Caco-2 (cell line): ENCODE measurements around the gene IRF9. TPM values are rescaled to one million over a fixed set of nuclear protein-coding genes. Genes with fewer than 3 reads are reported as not detected.

Experiments used
- BruUV-seq: library from RNA; stranded (reverse); fragments of 400-500 nt; replicated peaks from 2 replicates; lab custom pipeline; 2021; lab: Mats Ljungman, UMichigan
- CTCF ChIA-PET: fragments of 300-600 bp; sonication (Branson Sonifier 250); formaldehyde crosslinking; loops from one replicate; lab custom pipeline; 2022; ENCODE audit warnings: antibody characterized with exemption; lab: Charles Lee
- POLR2A ChIA-PET: fragments of 300-600 bp; sonication (Branson Sonifier 250); formaldehyde crosslinking; loops from one replicate; lab custom pipeline; 2022; ENCODE audit warnings: antibody characterized with exemption; lab: Charles Lee
- DNase-seq, 2 experiments: peaks; one replicate each; pipeline versions ENCODE4 v3.0.0 to v3.0.0-alpha.2; 2020 to 2022
- H3K27me3 ChIP-seq: replicated peaks from 2 replicates; pipeline ENCODE4 v1.6.0; 2011; ENCODE audit warnings: low read length; ENCODE audit not compliant: control insufficient read depth, insufficient read depth
- H3K36me3 ChIP-seq: 2 replicates; pipeline ENCODE4 v1.5.1; 2011; ENCODE audit warnings: low read length; ENCODE audit not compliant: control insufficient read depth, insufficient read depth
- H3K4me1 ChIP-seq: fragments of 250-450 bp; sonication (Bioruptor Pico); 2 replicates; pipeline ENCODE4 v1.5.1; 2020; ENCODE audit warnings: mild to moderate bottlenecking
- H3K4me3 ChIP-seq: 2 replicates; pipeline ENCODE4 v1.5.1; 2011; ENCODE audit warnings: low read depth, mild to moderate bottlenecking, control low read depth, low read length
- H3K9me3 ChIP-seq: fragments of 250-450 bp; sonication (Bioruptor Pico); 2 replicates; pipeline ENCODE4 v1.5.1; 2020; ENCODE audit warnings: mild to moderate bottlenecking, moderate library complexity
- H3K27ac Mint-ChIP-seq: one replicate; pipeline ENCODE4 v1.8.0; 2022; ENCODE audit warnings: mixed read lengths; ENCODE audit not compliant: unreplicated experiment
- H3K27me3 Mint-ChIP-seq: one replicate; pipeline ENCODE4 v1.8.0; 2022; ENCODE audit warnings: mixed read lengths; ENCODE audit not compliant: insufficient read depth, unreplicated experiment
- H3K36me3 Mint-ChIP-seq: one replicate; pipeline ENCODE4 v1.8.0; 2022; ENCODE audit warnings: mild to moderate bottlenecking, mixed read lengths; ENCODE audit not compliant: insufficient read depth, unreplicated experiment
- H3K4me1 Mint-ChIP-seq: one replicate; pipeline ENCODE4 v1.8.0; 2022; ENCODE audit warnings: low read depth, mixed read lengths; ENCODE audit not compliant: unreplicated experiment
- H3K4me3 Mint-ChIP-seq: one replicate; pipeline ENCODE4 v1.8.0; 2022; ENCODE audit warnings: mild to moderate bottlenecking, moderate library complexity, mixed read lengths; ENCODE audit not compliant: unreplicated experiment
- H3K9me3 Mint-ChIP-seq: one replicate; pipeline ENCODE4 v1.8.0; 2022; ENCODE audit warnings: mixed read lengths; ENCODE audit not compliant: unreplicated experiment
- intact Hi-C: fragments of 100-400 bp; cut with micrococcal nuclease; formaldehyde crosslinking; loops from one replicate; pipeline ENCODE4 v1.10.0; 2022; ENCODE audit not compliant: unreplicated experiment
- total RNA-seq: library from RNA; stranded (reverse); gene quantifications from 2 replicates; pipeline ENCODE4 v1.2.3, GENCODE V29; 2022
- TF ChIP-seq, protein P1 (sequence below), 2 experiments: fragments of 200-600 bp in 1 of 2; IDR thresholded peaks; 1 replicate in 1 of 2; 2 replicates in 1 of 2; pipeline versions ENCODE4 v1.5.1 to v1.8.0; 2011 to 2022; ENCODE audit warnings: antibody characterized with exemption in 1 of 2, control low read depth in 1 of 2, inconsistent platforms in 1 of 2, low read depth in 1 of 2, low read length in 1 of 2, mild to moderate bottlenecking in 1 of 2, moderate library complexity in 1 of 2; ENCODE audit not compliant: insufficient read depth in 1 of 2, severe bottlenecking in 1 of 2, unreplicated experiment in 1 of 2

The IRF9 gene
- total RNA-seq, 1 experiment from 2014 or later: 55.4 TPM

DNA sequence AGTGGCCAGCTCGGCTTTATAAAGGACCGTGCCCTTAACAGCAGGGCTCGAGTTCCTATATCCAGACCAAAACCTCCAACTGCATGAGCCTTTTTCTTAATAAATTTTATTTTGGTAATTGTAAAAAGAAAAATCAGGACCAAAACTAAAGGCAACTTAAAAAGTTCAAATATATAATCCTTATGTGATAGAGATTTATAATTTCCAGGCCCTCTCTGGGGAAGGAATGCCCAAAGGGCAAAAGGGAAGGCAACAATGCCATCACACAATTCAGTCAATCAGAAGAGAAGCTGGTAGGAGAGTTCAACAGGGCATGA is 28.0 kb downstream of the IRF9 start:
- Histone ChIP-seq H3K9me3 (no peaks in the 10 kb centered on the region), H3K4me3 (peak overlapping the region; percentile 63), H3K36me3 (peaks cover 3% of the 10 kb centered on the region), H3K4me1 (no peaks in the 10 kb centered on the region), H3K27me3 (no peaks in the 10 kb centered on the region)
- TSS peak; percentile 64 for BruUV-seq
- CTCF ChIA-PET: interaction anchor here (0.5 kb wide), 1 partner anchor 85 kb away, joined by 9 read pairs; no protein-coding TSS in a partner anchor
- Mint-ChIP-seq H3K4me1 (peaks cover 14% of the 10 kb centered on the region), H3K4me3 (peak overlapping the region; percentile 92), H3K27me3 (no peaks in the 10 kb centered on the region), H3K27ac (peak overlapping the region; percentile 94), H3K9me3 (no peaks in the 10 kb centered on the region), H3K36me3 (peaks cover 66% of the 10 kb centered on the region)
- DNase-seq: no peak
- POLR2A ChIA-PET: interaction anchor here (1.0 to 1.6 kb wide), 6 partner anchors 42 to 253 kb away, joined by 4 to 6 read pairs (median 5); partner anchors contain the start of genes DCAF11, EMC9, NRL and PCK2
- TF ChIP-seq, protein P1, sequence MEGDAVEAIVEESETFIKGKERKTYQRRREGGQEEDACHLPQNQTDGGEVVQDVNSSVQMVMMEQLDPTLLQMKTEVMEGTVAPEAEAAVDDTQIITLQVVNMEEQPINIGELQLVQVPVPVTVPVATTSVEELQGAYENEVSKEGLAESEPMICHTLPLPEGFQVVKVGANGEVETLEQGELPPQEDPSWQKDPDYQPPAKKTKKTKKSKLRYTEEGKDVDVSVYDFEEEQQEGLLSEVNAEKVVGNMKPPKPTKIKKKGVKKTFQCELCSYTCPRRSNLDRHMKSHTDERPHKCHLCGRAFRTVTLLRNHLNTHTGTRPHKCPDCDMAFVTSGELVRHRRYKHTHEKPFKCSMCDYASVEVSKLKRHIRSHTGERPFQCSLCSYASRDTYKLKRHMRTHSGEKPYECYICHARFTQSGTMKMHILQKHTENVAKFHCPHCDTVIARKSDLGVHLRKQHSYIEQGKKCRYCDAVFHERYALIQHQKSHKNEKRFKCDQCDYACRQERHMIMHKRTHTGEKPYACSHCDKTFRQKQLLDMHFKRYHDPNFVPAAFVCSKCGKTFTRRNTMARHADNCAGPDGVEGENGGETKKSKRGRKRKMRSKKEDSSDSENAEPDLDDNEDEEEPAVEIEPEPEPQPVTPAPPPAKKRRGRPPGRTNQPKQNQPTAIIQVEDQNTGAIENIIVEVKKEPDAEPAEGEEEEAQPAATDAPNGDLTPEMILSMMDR (IDR thresholded peaks at IDR 0.05; ENCODE audit: insufficient read depth in 1 of 2, low read depth in 1 of 2, low read length in 1 of 2, severe bottlenecking in 1 of 2, unreplicated experiment in 1 of 2): no peak
- intact Hi-C loops: loop anchor here (2.0 kb wide), 1 partner anchor 74 kb away; the partner anchor contains the start of genes DCAF11 and NRL

DNA sequence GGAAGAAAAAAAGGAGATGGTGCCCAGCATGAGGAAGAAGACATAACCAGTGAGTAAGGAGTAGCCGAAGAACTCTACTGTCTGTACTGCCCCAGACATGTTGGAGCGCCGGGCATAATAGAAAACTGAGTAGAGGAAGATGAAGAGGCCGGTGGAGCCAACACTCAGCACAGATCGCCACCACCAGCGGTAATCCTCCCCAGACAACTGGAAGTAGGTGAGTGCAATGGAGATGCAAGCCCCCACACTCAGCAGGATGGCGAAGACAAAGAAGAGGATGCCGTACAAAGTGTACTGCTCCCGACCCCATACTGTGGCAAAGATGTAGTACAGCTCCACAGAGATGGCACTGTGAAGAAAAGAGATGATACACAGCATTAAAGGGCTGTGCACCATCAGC is 28.4 kb downstream of the IRF9 start:
- TF ChIP-seq, protein P1 (IDR thresholded peaks at IDR 0.05; ENCODE audit: insufficient read depth in 1 of 2, low read depth in 1 of 2, low read length in 1 of 2, severe bottlenecking in 1 of 2, unreplicated experiment in 1 of 2): no peak
- intact Hi-C loops: loop anchor here (2.0 kb wide), 1 partner anchor 75 kb away; the partner anchor contains the start of genes DCAF11 and NRL
- Mint-ChIP-seq H3K4me3 (peak overlapping the region; percentile 92), H3K27me3 (no peaks in the 10 kb centered on the region), H3K9me3 (no peaks in the 10 kb centered on the region), H3K27ac (peak overlapping the region; percentile 94), H3K36me3 (peaks cover 66% of the 10 kb centered on the region), H3K4me1 (peaks cover 14% of the 10 kb centered on the region)
- peaks cover 3% of the 10 kb centered on the region for H3K36me3 ChIP-seq
- H3K9me3 ChIP-seq: no peaks in the 10 kb centered on the region
- no TSS peak for BruUV-seq
- H3K27me3 ChIP-seq: no peaks in the 10 kb centered on the region
- ChIA-PET CTCF (interaction anchor here (0.5 kb wide), 1 partner anchor 85 kb away, joined by 9 read pairs; no protein-coding TSS in a partner anchor), POLR2A (interaction anchor here (1.0 to 1.6 kb wide), 5 partner anchors 43 to 96 kb away, joined by 4 to 6 read pairs (median 5); partner anchors contain the start of genes DCAF11, EMC9, NRL and PCK2)
- 0 out of 2 replicates have a peak, but pooled peaks cover 2% of the 10 kb centered on the region for H3K4me1 ChIP-seq
- DNase-seq: no peak
- H3K4me3 ChIP-seq: no peak overlapping the region

GRCh38 chr14:24190416-24190815 is 29.4 kb downstream of the IRF9 start:
- H3K9me3 ChIP-seq: no peaks in the 10 kb centered on the region
- no peak overlapping the region for H3K4me3 ChIP-seq
- Mint-ChIP-seq H3K36me3 (peaks cover 65% of the 10 kb centered on the region), H3K27ac (no peak overlapping the region), H3K4me3 (no peak overlapping the region), H3K27me3 (no peaks in the 10 kb centered on the region), H3K9me3 (no peaks in the 10 kb centered on the region), H3K4me1 (peaks cover 14% of the 10 kb centered on the region)
- TF ChIP-seq, protein P1 (IDR thresholded peaks at IDR 0.05; ENCODE audit: insufficient read depth in 1 of 2, low read depth in 1 of 2, low read length in 1 of 2, severe bottlenecking in 1 of 2, unreplicated experiment in 1 of 2): no peak
- H3K36me3 ChIP-seq: peaks cover 3% of the 10 kb centered on the region
- intact Hi-C loops: no loop called here
- POLR2A ChIA-PET: no interaction called here
- CTCF ChIA-PET: no interaction called here
- H3K27me3 ChIP-seq: no peaks in the 10 kb centered on the region
- H3K4me1 ChIP-seq: 0 out of 2 replicates have a peak, but pooled peaks cover 5% of the 10 kb centered on the region
- DNase-seq: no peak
- BruUV-seq: no TSS peak
